Measurements from ENCODE around the gene ZFHX3. TPM values are rescaled to one million over a fixed set of nuclear protein-coding genes. Genes with fewer than 3 reads are reported as not detected.

Gene ZFHX3
- total RNA-seq, 6 experiments from 2014 or later = 7.1 to 9.4 (median 7.7) TPM

GRCh38 chr16:73066331-73066926 lies 18.5 kb upstream of the ZFHX3 start:
- DNase-seq = no peak
- no peak for TF ChIP-seq POLR2A (IDR thresholded peaks at IDR 0.05)
- no peak for TF ChIP-seq CTCF (IDR thresholded peaks at IDR 0.05)

GRCh38 chr16:73065632-73066330 lies 17.9 kb upstream of the ZFHX3 start:
- intact Hi-C loops (cut with DNase I) = no loop called here
- peak; percentile 9 to 33 (median 20) for ATAC-seq
- Histone ChIP-seq H3K36me3 (no peaks in the 10 kb centered on the region), H3K4me1 (peaks cover 0 to 29% (median 13%) of the 10 kb centered on the region in 4 donors), H3K4me3 (no peak overlapping the region), H3K9me3 (no peaks in the 10 kb centered on the region), H3K27ac (no peak overlapping the region), H3K27me3 (peaks cover 0 to 32% of the 10 kb centered on the region in 2 donors)
- DNase-seq = peak in 2 of 3 donors; percentile 53 to 60
- 14% methylated on average over 26 of the region's 43 CpGs for WGBS (ENCODE audit: insufficient coverage, low coverage, low lambda C conversion rate, missing lambda C conversion rate)
- TF ChIP-seq POLR2A (IDR thresholded peaks at IDR 0.05) = no peak
- TF ChIP-seq CTCF (IDR thresholded peaks at IDR 0.05) = no peak

More at GRCh38 chr16:73066331-73066926, 18.5 kb upstream of the ZFHX3 start:
- WGBS (ENCODE audit: insufficient coverage, low coverage, low lambda C conversion rate, missing lambda C conversion rate) = 16% methylated on average over 18 of the region's 49 CpGs
- Histone ChIP-seq H3K9me3 (no peaks in the 10 kb centered on the region), H3K4me3 (no peak overlapping the region), H3K4me1 (peaks cover 0 to 27% (median 10%) of the 10 kb centered on the region in 4 donors), H3K36me3 (no peaks in the 10 kb centered on the region), H3K27ac (peak overlapping the region in 2 of 3 donors; percentile 13 to 89), H3K27me3 (peaks cover 0 to 32% of the 10 kb centered on the region in 2 donors)
- ATAC-seq = no peak
- intact Hi-C loops (cut with DNase I) = no loop called here

GRCh38 chr16:73064994-73065545 lies 17.1 kb upstream of the ZFHX3 start:
- no peak for ATAC-seq
- peaks cover 0 to 32% of the 10 kb centered on the region in 2 donors for H3K27me3 ChIP-seq

More at GRCh38 chr16:73064994-73065545, 17.1 kb upstream of the ZFHX3 start:
- WGBS (ENCODE audit: insufficient coverage, low coverage, low lambda C conversion rate, missing lambda C conversion rate) = 27% methylated on average over 15 of the region's 24 CpGs
- peak overlapping the region in 1 of 3 donors; percentile 1 for H3K4me3 ChIP-seq
- H3K4me1 ChIP-seq = peaks cover 0 to 35% (median 18%) of the 10 kb centered on the region in 4 donors
- H3K9me3 ChIP-seq = no peaks in the 10 kb centered on the region
- DNase-seq = no peak
- H3K36me3 ChIP-seq = no peaks in the 10 kb centered on the region
- no peak for TF ChIP-seq CTCF (IDR thresholded peaks at IDR 0.05)
- TF ChIP-seq POLR2A (IDR thresholded peaks at IDR 0.05) = no peak
- H3K27ac ChIP-seq = no peak overlapping the region
- intact Hi-C loops (cut with DNase I) = no loop called here

Measured in right lobe of liver (tissue), 6 donors.